Measurements from ENCODE around the gene ADORA2A.

DNA sequence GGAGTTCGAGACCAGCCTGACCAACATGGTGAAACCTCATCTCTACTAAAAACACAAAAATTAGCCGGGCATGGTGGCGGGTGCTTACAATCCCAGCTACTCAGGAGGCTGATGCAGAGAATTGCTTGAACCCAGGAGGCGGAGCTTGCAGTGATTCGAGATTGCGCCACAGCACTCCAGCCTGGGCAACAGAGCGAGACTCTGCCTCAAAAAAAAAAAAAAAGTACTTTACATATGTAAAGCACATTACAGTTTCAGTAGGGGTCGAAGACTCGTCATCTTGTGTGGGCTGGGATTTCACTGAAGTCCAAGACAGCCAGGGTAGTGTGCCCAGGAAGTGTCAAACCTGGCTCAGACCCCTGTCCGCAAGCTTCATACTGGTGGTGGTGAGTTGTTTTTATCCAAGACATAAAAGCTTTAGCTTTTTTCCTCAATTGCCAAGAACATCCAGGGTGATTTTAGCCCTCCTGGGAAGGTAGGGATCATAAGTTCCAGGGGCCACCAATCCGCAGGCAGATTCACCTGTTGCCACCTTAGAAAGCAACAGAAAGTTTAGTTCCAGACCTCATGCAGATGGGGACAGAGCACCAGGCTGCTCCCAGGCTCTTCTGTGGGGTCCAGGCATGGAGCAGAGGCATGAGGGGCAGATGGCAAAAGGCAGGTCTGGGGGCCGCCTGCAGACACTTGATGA, 21.6 kb upstream of the ADORA2A start:
- TF ChIP-seq POLR2AphosphoS5 (IDR thresholded peaks at IDR 0.05; ENCODE audit: borderline replicate concordance, low read depth, low read length) (no peak), EZH2 (IDR thresholded peaks at IDR 0.05) (no peak), FOXP2 (optimal IDR thresholded peaks at IDR 0.05; ENCODE audit: control extremely low read depth, extremely low read length, insufficient read depth) (no peak)
